ENCODE data around the gene LHX3.

Gene LHX3

DNA sequence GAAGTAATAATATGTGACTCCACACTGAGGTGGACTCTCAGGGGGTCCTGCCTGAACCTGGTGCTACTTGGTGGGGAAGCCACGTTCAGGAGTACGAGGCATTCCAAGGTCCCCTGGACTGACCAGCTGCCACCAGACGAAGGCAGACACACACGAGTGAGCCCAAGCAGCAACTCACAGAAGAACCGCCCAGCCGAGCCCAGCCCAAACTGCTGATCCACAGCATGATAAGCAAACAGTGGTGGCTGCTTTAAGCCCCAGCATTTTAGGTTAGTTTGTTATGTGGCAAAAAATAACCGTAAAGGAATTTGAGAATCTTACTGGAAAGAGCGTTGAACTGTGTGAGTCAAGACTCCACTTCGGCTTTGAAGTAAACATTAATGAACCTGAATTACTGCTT is 8.8 kb upstream of the LHX3 start:
- no peak overlapping the region for H2AFZ ChIP-seq (ENCODE audit: low read length)
- H3K23ac ChIP-seq (ENCODE audit: low read depth, low read length, poor library complexity): no peak overlapping the region
- H3K18ac ChIP-seq (ENCODE audit: low read length): no peak overlapping the region
- no peak overlapping the region for H4K8ac ChIP-seq (ENCODE audit: low read depth, low read length)
- peaks cover 8% of the 10 kb centered on the region for H3K79me1 ChIP-seq (ENCODE audit: low read depth, low read length)
- no peak overlapping the region for H2AK5ac ChIP-seq (ENCODE audit: low read depth, low read length)
- H2BK120ac ChIP-seq (ENCODE audit: low read depth, low read length): no peak overlapping the region
- no peak for DNase-seq (ENCODE audit: low spot score)
- H3K27me3 ChIP-seq (ENCODE audit: control insufficient read depth in 3 of 3, insufficient read depth in 3 of 3, low read depth in 1 of 3, low read length in 3 of 3): no peaks in the 10 kb centered on the region
- peaks cover 0 to 3% of the 10 kb centered on the region in 2 donors for H3K9me3 ChIP-seq (replicated peaks in 1 of 2; ENCODE audit: control insufficient read depth in 2 of 2, insufficient read depth in 1 of 2, low read depth in 1 of 2, low read length in 2 of 2)
- no peak overlapping the region for H3K14ac ChIP-seq (ENCODE audit: low read length)
- H2BK15ac ChIP-seq (ENCODE audit: low read length): no peak overlapping the region
- H3K27ac ChIP-seq (replicated peaks; ENCODE audit: low read length): no peak overlapping the region
- H3K36me3 ChIP-seq (replicated peaks in 1 of 2; ENCODE audit: control insufficient read depth in 2 of 2, insufficient read depth in 2 of 2, low read length in 2 of 2): peaks cover 35 to 97% of the 10 kb centered on the region in 2 donors
- no peak overlapping the region for H4K91ac ChIP-seq (ENCODE audit: low read depth, low read length, poor library complexity)
- no peak overlapping the region for H3K4me3 ChIP-seq (ENCODE audit: low read length in 2 of 2)
- no peak overlapping the region for H2BK5ac ChIP-seq (ENCODE audit: low read length)
- WGBS, 2 donors (ENCODE audit: extremely low coverage in 2 of 2, insufficient read length in 2 of 2, insufficient replicate concordance in 1 of 2): no CpG with 5 or more reads among the region's 9 CpGs
- no peak overlapping the region for H3K4me2 ChIP-seq (ENCODE audit: insufficient read depth, low read length, poor library complexity, severe bottlenecking)
- H2BK12ac ChIP-seq (ENCODE audit: low read length): no peak overlapping the region
- no peak overlapping the region for H3K4ac ChIP-seq (ENCODE audit: low read length)
- no peak overlapping the region for H3K9ac ChIP-seq (ENCODE audit: low read depth, low read length, poor library complexity)
- no peaks in the 10 kb centered on the region for H3K4me1 ChIP-seq (ENCODE audit: control insufficient read depth in 2 of 2, insufficient read depth in 1 of 2, low read depth in 1 of 2, low read length in 2 of 2)

- no peaks in the 10 kb centered on the region for H3K27me3 ChIP-seq (ENCODE audit: control insufficient read depth in 3 of 3, insufficient read depth in 3 of 3, low read depth in 1 of 3, low read length in 3 of 3)
- H2BK5ac ChIP-seq (ENCODE audit: low read length): no peak overlapping the region
- no peak overlapping the region for H3K14ac ChIP-seq (ENCODE audit: low read length)
- H2BK15ac ChIP-seq (ENCODE audit: low read length): no peak overlapping the region
- no peak overlapping the region for H2AK5ac ChIP-seq (ENCODE audit: low read depth, low read length)
- H3K27ac ChIP-seq (replicated peaks; ENCODE audit: low read length): no peak overlapping the region
- no peak overlapping the region for H3K4me2 ChIP-seq (ENCODE audit: insufficient read depth, low read length, poor library complexity, severe bottlenecking)
- no peak overlapping the region for H3K18ac ChIP-seq (ENCODE audit: low read length)
- H3K9me3 ChIP-seq (replicated peaks in 1 of 2; ENCODE audit: control insufficient read depth in 2 of 2, insufficient read depth in 1 of 2, low read depth in 1 of 2, low read length in 2 of 2): peaks cover 0 to 3% of the 10 kb centered on the region in 2 donors
- H3K23ac ChIP-seq (ENCODE audit: low read depth, low read length, poor library complexity): no peak overlapping the region
- peaks cover 32 to 90% of the 10 kb centered on the region in 2 donors for H3K36me3 ChIP-seq (replicated peaks in 1 of 2; ENCODE audit: control insufficient read depth in 2 of 2, insufficient read depth in 2 of 2, low read length in 2 of 2)
- no peak overlapping the region for H2AFZ ChIP-seq (ENCODE audit: low read length)
- no CpG with 5 or more reads among the region's 28 CpGs for WGBS, 2 donors (ENCODE audit: extremely low coverage in 2 of 2, insufficient read length in 2 of 2, insufficient replicate concordance in 1 of 2)
- no peaks in the 10 kb centered on the region for H3K4me1 ChIP-seq (ENCODE audit: control insufficient read depth in 2 of 2, insufficient read depth in 1 of 2, low read depth in 1 of 2, low read length in 2 of 2)
- peaks cover 5% of the 10 kb centered on the region for H3K79me1 ChIP-seq (ENCODE audit: low read depth, low read length)
- no peak overlapping the region for H2BK120ac ChIP-seq (ENCODE audit: low read depth, low read length)
- H4K91ac ChIP-seq (ENCODE audit: low read depth, low read length, poor library complexity): no peak overlapping the region
- H3K4me3 ChIP-seq (ENCODE audit: low read length in 2 of 2): peak overlapping the region in 1 of 2 donors; percentile 38
- DNase-seq (ENCODE audit: low spot score): no peak
- no peak overlapping the region for H3K9ac ChIP-seq (ENCODE audit: low read depth, low read length, poor library complexity)
- no peak overlapping the region for H4K8ac ChIP-seq (ENCODE audit: low read depth, low read length)
- no peak overlapping the region for H2BK12ac ChIP-seq (ENCODE audit: low read length)
- no peak overlapping the region for H3K4ac ChIP-seq (ENCODE audit: low read length)
Measured at GRCh38 chr9:136212345-136212950, 7.5 kb upstream of the LHX3 start.

DNA sequence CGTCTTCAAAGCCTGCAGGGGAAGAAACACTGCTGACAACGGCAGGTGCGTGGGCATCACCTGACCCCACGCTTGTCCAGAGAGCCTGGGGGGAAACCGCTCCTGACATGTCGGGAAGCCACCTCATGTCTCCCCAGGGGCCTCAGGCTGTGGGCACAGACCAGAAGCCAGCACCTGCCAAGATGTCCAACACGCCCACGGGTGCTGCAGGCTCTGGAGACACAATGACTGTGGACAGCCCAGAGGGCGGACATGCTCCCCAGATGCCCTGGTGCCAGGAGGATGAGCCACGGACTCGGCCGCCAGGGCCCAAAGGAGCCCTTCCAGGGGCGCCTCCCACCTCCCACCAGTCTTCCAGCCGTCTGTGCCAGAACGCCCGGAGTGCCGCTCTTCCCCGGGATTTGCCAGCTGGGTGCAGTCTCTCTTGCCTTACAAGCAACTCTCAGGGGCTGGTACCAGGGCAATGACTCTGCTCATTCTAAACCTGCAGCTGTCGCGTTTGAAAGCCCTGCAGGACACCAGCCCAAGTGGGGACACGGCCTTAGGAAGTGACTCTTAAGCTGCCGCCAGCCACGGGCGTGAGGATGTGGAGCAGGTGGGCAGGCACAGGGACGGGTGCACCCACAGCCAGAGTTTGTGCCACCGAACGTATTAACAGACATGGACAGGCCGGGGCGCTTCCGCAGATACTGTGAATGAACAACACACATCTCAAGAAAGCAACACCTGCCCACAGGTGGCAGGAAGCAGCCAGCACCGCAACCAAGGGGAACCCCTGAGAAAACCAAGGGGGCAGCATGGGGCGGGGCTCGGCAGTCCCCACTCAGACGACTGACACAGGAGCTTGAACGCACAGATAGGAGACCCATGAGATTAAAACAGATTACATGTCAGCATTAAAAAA is 6.8 kb upstream of the LHX3 start:
- Histone ChIP-seq H3K9me3 (replicated peaks in 1 of 2; ENCODE audit: control insufficient read depth in 2 of 2, insufficient read depth in 1 of 2, low read depth in 1 of 2, low read length in 2 of 2) (peaks cover 0 to 3% of the 10 kb centered on the region in 2 donors), H3K4me3 (ENCODE audit: low read length in 2 of 2) (no peak overlapping the region), H4K91ac (ENCODE audit: low read depth, low read length, poor library complexity) (no peak overlapping the region), H3K4me1 (ENCODE audit: control insufficient read depth in 2 of 2, insufficient read depth in 1 of 2, low read depth in 1 of 2, low read length in 2 of 2) (no peaks in the 10 kb centered on the region), H2BK12ac (ENCODE audit: low read length) (no peak overlapping the region), H2BK15ac (ENCODE audit: low read length) (no peak overlapping the region), H3K4me2 (ENCODE audit: insufficient read depth, low read length, poor library complexity, severe bottlenecking) (no peak overlapping the region), H2BK120ac (ENCODE audit: low read depth, low read length) (no peak overlapping the region), H3K79me1 (ENCODE audit: low read depth, low read length) (peaks cover 2% of the 10 kb centered on the region), H2AFZ (ENCODE audit: low read length) (no peak overlapping the region), H3K9ac (ENCODE audit: low read depth, low read length, poor library complexity) (peak overlapping the region; percentile 57), H3K27me3 (ENCODE audit: control insufficient read depth in 3 of 3, insufficient read depth in 3 of 3, low read depth in 1 of 3, low read length in 3 of 3) (no peaks in the 10 kb centered on the region), H4K8ac (ENCODE audit: low read depth, low read length) (no peak overlapping the region), H3K14ac (ENCODE audit: low read length) (no peak overlapping the region), H2BK5ac (ENCODE audit: low read length) (no peak overlapping the region), H3K36me3 (replicated peaks in 1 of 2; ENCODE audit: control insufficient read depth in 2 of 2, insufficient read depth in 2 of 2, low read length in 2 of 2) (peaks cover 32 to 82% of the 10 kb centered on the region in 2 donors), H3K18ac (ENCODE audit: low read length) (no peak overlapping the region), H3K4ac (ENCODE audit: low read length) (no peak overlapping the region), H3K23ac (ENCODE audit: low read depth, low read length, poor library complexity) (no peak overlapping the region), H2AK5ac (ENCODE audit: low read depth, low read length) (no peak overlapping the region), H3K27ac (replicated peaks; ENCODE audit: low read length) (no peak overlapping the region)
- DNase-seq (ENCODE audit: low spot score): no peak
- WGBS, 2 donors (ENCODE audit: extremely low coverage in 2 of 2, insufficient read length in 2 of 2, insufficient replicate concordance in 1 of 2): no CpG with 5 or more reads among the region's 35 CpGs

DNA sequence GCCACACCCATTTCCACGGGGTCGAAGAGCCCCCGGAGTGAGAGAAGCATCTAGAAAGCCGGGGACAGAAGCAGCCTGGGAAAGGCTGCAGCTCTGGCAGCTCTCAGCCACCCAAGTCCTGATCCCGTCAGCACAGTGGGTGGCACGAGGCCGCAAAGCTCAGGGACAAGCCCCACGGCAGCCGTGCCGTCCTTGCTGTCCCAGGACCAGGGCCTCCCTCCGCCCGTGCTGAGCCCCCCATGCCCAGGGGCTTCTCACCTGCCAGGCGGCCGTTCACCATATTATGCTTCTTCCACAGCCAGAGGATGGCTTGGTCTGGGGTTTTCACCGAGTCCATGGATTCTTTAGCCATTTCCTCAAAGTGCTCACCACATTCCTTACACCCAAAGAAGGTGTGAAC is 6.1 kb upstream of the LHX3 start:
- DNase-seq (ENCODE audit: low spot score): no peak
- no CpG with 5 or more reads among the region's 15 CpGs for WGBS, 2 donors (ENCODE audit: extremely low coverage in 2 of 2, insufficient read length in 2 of 2, insufficient replicate concordance in 1 of 2)

More for the DNA sequence above, 6.1 kb upstream of the LHX3 start:
- H3K9ac ChIP-seq (ENCODE audit: low read depth, low read length, poor library complexity): no peak overlapping the region
- H2BK15ac ChIP-seq (ENCODE audit: low read length): no peak overlapping the region
- no peak overlapping the region for H2BK120ac ChIP-seq (ENCODE audit: low read depth, low read length)
- no peak overlapping the region for H3K27ac ChIP-seq (replicated peaks; ENCODE audit: low read length)
- H2AFZ ChIP-seq (ENCODE audit: low read length): no peak overlapping the region
- H3K4ac ChIP-seq (ENCODE audit: low read length): no peak overlapping the region
- no peak overlapping the region for H3K4me2 ChIP-seq (ENCODE audit: insufficient read depth, low read length, poor library complexity, severe bottlenecking)
- peaks cover 28 to 77% of the 10 kb centered on the region in 2 donors for H3K36me3 ChIP-seq (replicated peaks in 1 of 2; ENCODE audit: control insufficient read depth in 2 of 2, insufficient read depth in 2 of 2, low read length in 2 of 2)
- H3K14ac ChIP-seq (ENCODE audit: low read length): no peak overlapping the region
- H3K18ac ChIP-seq (ENCODE audit: low read length): no peak overlapping the region
- H3K9me3 ChIP-seq (replicated peaks in 1 of 2; ENCODE audit: control insufficient read depth in 2 of 2, insufficient read depth in 1 of 2, low read depth in 1 of 2, low read length in 2 of 2): peaks cover 0 to 3% of the 10 kb centered on the region in 2 donors
- H3K79me1 ChIP-seq (ENCODE audit: low read depth, low read length): peaks cover 2% of the 10 kb centered on the region
- H4K8ac ChIP-seq (ENCODE audit: low read depth, low read length): no peak overlapping the region
- H2BK5ac ChIP-seq (ENCODE audit: low read length): no peak overlapping the region
- no peak overlapping the region for H2AK5ac ChIP-seq (ENCODE audit: low read depth, low read length)
- H4K91ac ChIP-seq (ENCODE audit: low read depth, low read length, poor library complexity): no peak overlapping the region
- no peak overlapping the region for H3K23ac ChIP-seq (ENCODE audit: low read depth, low read length, poor library complexity)
- H3K27me3 ChIP-seq (ENCODE audit: control insufficient read depth in 3 of 3, insufficient read depth in 3 of 3, low read depth in 1 of 3, low read length in 3 of 3): no peaks in the 10 kb centered on the region
- H3K4me1 ChIP-seq (ENCODE audit: control insufficient read depth in 2 of 2, insufficient read depth in 1 of 2, low read depth in 1 of 2, low read length in 2 of 2): no peaks in the 10 kb centered on the region
- no peak overlapping the region for H3K4me3 ChIP-seq (ENCODE audit: low read length in 2 of 2)
- H2BK12ac ChIP-seq (ENCODE audit: low read length): no peak overlapping the region
